ENCODE measurements around the gene CRMP1.

DNA sequence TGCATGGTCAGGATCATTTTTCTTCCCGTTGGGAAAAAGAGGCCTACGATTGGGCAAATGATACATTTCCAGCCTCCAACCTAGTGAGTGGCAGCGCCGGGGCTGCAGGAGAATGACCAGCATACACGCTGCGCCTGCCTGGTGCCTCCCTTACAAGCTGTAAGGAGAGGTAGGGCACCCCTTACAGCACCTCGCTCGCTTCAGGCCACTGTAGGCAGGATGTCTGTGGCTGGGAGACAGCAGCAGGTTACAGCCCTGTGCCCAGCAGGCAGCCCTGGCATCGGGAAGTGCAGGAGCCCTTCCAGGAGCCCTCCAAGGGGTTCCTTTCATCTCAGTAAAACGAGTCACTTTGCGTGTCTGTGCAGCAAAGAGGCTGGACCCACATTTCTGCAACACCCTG is 93.5 kb downstream of the CRMP1 start:
- TF ChIP-seq POLR2A (IDR thresholded peaks at IDR 0.05), result no peak
- TF ChIP-seq, protein P1, sequence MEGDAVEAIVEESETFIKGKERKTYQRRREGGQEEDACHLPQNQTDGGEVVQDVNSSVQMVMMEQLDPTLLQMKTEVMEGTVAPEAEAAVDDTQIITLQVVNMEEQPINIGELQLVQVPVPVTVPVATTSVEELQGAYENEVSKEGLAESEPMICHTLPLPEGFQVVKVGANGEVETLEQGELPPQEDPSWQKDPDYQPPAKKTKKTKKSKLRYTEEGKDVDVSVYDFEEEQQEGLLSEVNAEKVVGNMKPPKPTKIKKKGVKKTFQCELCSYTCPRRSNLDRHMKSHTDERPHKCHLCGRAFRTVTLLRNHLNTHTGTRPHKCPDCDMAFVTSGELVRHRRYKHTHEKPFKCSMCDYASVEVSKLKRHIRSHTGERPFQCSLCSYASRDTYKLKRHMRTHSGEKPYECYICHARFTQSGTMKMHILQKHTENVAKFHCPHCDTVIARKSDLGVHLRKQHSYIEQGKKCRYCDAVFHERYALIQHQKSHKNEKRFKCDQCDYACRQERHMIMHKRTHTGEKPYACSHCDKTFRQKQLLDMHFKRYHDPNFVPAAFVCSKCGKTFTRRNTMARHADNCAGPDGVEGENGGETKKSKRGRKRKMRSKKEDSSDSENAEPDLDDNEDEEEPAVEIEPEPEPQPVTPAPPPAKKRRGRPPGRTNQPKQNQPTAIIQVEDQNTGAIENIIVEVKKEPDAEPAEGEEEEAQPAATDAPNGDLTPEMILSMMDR (IDR thresholded peaks at IDR 0.05), result no peak

Data from adrenal gland (tissue), 5 donors.